ENCODE data around the gene NFILZ.

DNA sequence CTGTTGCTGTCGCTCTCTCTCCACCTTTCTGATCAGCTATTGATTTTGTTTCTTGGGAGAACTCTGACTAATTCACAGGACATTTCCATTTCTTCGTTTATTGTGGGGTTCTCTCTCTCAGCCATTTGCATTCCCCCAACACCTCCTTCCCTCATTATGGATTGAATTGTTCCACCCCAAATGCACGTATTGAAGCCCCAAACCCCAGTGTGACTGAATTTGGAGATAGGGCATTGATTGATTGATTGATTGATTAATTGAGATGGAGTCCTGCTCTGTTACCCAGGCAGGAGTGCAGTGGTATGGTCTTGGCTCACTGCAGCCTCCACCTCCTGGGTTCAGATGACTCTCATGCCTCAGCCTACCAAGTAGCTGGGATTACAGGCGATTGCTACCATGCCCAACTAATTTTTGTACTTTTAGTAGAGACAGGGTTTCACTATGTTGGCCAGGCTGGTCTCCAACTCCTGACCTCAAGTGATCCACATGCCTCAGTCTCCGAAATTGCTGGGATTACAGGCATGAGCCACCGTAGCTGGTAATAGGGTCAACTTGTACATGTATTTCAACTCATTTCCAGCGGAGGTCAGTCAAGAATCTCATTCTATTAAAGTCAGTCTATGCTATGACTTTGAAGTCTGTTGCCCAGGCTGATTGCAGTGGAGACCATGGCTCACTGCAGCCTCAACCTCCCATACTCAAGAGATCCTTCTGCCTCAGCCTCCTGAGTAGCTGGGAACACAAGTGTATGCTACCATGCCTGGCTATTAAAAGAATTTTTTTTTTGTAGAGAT is 13.6 kb downstream of the NFILZ start:
- TF ChIP-seq, protein P1, sequence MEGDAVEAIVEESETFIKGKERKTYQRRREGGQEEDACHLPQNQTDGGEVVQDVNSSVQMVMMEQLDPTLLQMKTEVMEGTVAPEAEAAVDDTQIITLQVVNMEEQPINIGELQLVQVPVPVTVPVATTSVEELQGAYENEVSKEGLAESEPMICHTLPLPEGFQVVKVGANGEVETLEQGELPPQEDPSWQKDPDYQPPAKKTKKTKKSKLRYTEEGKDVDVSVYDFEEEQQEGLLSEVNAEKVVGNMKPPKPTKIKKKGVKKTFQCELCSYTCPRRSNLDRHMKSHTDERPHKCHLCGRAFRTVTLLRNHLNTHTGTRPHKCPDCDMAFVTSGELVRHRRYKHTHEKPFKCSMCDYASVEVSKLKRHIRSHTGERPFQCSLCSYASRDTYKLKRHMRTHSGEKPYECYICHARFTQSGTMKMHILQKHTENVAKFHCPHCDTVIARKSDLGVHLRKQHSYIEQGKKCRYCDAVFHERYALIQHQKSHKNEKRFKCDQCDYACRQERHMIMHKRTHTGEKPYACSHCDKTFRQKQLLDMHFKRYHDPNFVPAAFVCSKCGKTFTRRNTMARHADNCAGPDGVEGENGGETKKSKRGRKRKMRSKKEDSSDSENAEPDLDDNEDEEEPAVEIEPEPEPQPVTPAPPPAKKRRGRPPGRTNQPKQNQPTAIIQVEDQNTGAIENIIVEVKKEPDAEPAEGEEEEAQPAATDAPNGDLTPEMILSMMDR (IDR thresholded peaks at IDR 0.05) = no peak
- no peak for TF ChIP-seq EZH2 (IDR thresholded peaks at IDR 0.05)
- no peak for TF ChIP-seq EZH2phosphoT487 (IDR thresholded peaks at IDR 0.05)

All from neural progenitor cell (in vitro differentiated cells).